Progenitor cell of endocrine pancreas (in vitro differentiated cells): ENCODE results near the gene PPRC1. TPM values are rescaled to one million over a fixed set of nuclear protein-coding genes. Genes with fewer than 3 reads are reported as not detected.

Source experiments
- DNase-seq: peaks from one replicate; pipeline ENCODE4 v3.0.0; 2021; ENCODE audit warnings: low spot score; ENCODE audit not compliant: unreplicated experiment
- H3K27ac Mint-ChIP-seq: 2 replicates; pipeline ENCODE4 v1.8.0; 2021; ENCODE audit warnings: mild to moderate bottlenecking, moderate library complexity, mixed read lengths
- H3K27me3 Mint-ChIP-seq: 2 replicates; pipeline ENCODE4 v1.8.0; 2021; ENCODE audit warnings: mixed read lengths
- H3K36me3 Mint-ChIP-seq: 2 replicates; pipeline ENCODE4 v1.8.0; 2022; ENCODE audit warnings: mixed read lengths; ENCODE audit not compliant: insufficient read depth
- H3K4me1 Mint-ChIP-seq: 2 replicates; pipeline ENCODE4 v1.8.0; 2021; ENCODE audit warnings: low read depth, mixed read lengths
- H3K4me3 Mint-ChIP-seq: 2 replicates; pipeline ENCODE4 v1.8.0; 2021; ENCODE audit warnings: low read depth, mild to moderate bottlenecking, moderate library complexity, mixed read lengths
- H3K9me3 Mint-ChIP-seq: 2 replicates; pipeline ENCODE4 v1.8.0; 2021; ENCODE audit warnings: low read depth, mixed read lengths
- CTCF ChIP-seq: fragments of 200-600 bp; sonication (generic); IDR thresholded peaks from one replicate; pipeline ENCODE4 v1.5.0; 2021; ENCODE audit warnings: antibody characterized with exemption, mild to moderate bottlenecking; ENCODE audit not compliant: unreplicated experiment
- total RNA-seq: library from RNA; stranded (reverse); gene quantifications from 2 replicates; pipeline ENCODE4 v1.2.1, GENCODE V29; 2021

The PPRC1 gene
- total RNA-seq, 1 donor from 2014 or later = 40.1 TPM

- peaks cover 9% of the 10 kb centered on the region for H3K4me1 Mint-ChIP-seq
- H3K4me3 Mint-ChIP-seq = no peak overlapping the region
- H3K9me3 Mint-ChIP-seq = no peaks in the 10 kb centered on the region
- H3K27ac Mint-ChIP-seq = peak overlapping the region; percentile 5
- no peaks in the 10 kb centered on the region for H3K27me3 Mint-ChIP-seq
- no peak for DNase-seq
- H3K36me3 Mint-ChIP-seq = peaks cover 18% of the 10 kb centered on the region
- no peak for TF ChIP-seq CTCF
Measured at GRCh38 chr10:102157224-102157623, 24.4 kb downstream of the PPRC1 start.

GRCh38 chr10:102159051-102159597, 26.3 kb downstream of the PPRC1 start:
- Mint-ChIP-seq H3K4me1 (no peaks in the 10 kb centered on the region), H3K9me3 (no peaks in the 10 kb centered on the region), H3K36me3 (peaks cover 20% of the 10 kb centered on the region), H3K27me3 (no peaks in the 10 kb centered on the region), H3K27ac (peak overlapping the region; percentile 56), H3K4me3 (no peak overlapping the region)
- TF ChIP-seq CTCF = no peak
- DNase-seq = no peak

- Mint-ChIP-seq H3K36me3 (peaks cover 20% of the 10 kb centered on the region), H3K27ac (no peak overlapping the region), H3K9me3 (no peaks in the 10 kb centered on the region), H3K27me3 (no peaks in the 10 kb centered on the region), H3K4me1 (no peaks in the 10 kb centered on the region), H3K4me3 (no peak overlapping the region)
- DNase-seq = no peak
- TF ChIP-seq CTCF = no peak
Measured at GRCh38 chr10:102159831-102160230, 27.0 kb downstream of the PPRC1 start.

- Mint-ChIP-seq H3K27me3 (no peaks in the 10 kb centered on the region), H3K27ac (no peak overlapping the region), H3K4me3 (no peak overlapping the region), H3K4me1 (no peaks in the 10 kb centered on the region), H3K9me3 (no peaks in the 10 kb centered on the region), H3K36me3 (peaks cover 14% of the 10 kb centered on the region)
- TF ChIP-seq CTCF = no peak
- no peak for DNase-seq
Measured at GRCh38 chr10:102163342-102163989, 30.6 kb downstream of the PPRC1 start.

- Mint-ChIP-seq H3K27me3 (peaks cover 10% of the 10 kb centered on the region), H3K27ac (no peak overlapping the region), H3K4me3 (no peak overlapping the region), H3K36me3 (peaks cover 2% of the 10 kb centered on the region), H3K4me1 (no peaks in the 10 kb centered on the region), H3K9me3 (no peaks in the 10 kb centered on the region)
- no peak for TF ChIP-seq CTCF
- no peak for DNase-seq
Measured at GRCh38 chr10:102167861-102168260, 35.0 kb downstream of the PPRC1 start.
